ENCODE measurements around the gene STPG2.

DNA sequence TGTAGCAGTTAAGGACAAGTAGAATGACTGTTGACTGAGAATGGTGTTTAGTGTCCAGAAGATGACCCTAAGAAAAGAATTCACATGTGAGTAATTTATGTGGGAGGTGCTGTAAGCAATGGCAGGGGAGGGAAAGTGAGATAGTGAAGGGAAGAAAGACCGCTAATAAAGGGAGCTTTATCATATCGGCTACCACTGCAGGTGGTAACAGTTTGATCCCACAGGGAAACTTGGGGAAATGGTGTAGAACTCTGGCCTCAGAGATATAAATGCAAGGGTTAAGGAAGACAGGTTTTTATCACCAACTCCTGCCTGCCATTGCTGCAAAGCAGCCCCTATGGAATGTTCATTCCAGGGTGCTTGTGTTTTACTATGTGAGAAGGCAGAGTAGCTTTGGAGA, 489.6 kb downstream of the STPG2 start:
- TF ChIP-seq, protein P1, sequence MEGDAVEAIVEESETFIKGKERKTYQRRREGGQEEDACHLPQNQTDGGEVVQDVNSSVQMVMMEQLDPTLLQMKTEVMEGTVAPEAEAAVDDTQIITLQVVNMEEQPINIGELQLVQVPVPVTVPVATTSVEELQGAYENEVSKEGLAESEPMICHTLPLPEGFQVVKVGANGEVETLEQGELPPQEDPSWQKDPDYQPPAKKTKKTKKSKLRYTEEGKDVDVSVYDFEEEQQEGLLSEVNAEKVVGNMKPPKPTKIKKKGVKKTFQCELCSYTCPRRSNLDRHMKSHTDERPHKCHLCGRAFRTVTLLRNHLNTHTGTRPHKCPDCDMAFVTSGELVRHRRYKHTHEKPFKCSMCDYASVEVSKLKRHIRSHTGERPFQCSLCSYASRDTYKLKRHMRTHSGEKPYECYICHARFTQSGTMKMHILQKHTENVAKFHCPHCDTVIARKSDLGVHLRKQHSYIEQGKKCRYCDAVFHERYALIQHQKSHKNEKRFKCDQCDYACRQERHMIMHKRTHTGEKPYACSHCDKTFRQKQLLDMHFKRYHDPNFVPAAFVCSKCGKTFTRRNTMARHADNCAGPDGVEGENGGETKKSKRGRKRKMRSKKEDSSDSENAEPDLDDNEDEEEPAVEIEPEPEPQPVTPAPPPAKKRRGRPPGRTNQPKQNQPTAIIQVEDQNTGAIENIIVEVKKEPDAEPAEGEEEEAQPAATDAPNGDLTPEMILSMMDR (IDR thresholded peaks at IDR 0.05), result no peak
- no peak for TF ChIP-seq POLR2A (IDR thresholded peaks at IDR 0.05)
